Measurements from ENCODE around the gene LSMEM2.
A peak's percentile ranks its signal among the peaks of the same experiment; 100 is the strongest.
"Not testable (repeated sequence)": the region's sequence is repeated elsewhere in the genome, so short reads cannot be mapped to it uniquely, and the experiment has no call there.

Gene LSMEM2

GRCh38 chr3:50246517-50246954, 32.4 kb upstream of the LSMEM2 start:
- DNase-seq: peak; percentile 95

GRCh38 chr3:50248387-50248786, 30.5 kb upstream of the LSMEM2 start:
- DNase-seq: no peak

GRCh38 chr3:50249457-50249856, 29.4 kb upstream of the LSMEM2 start:
- no peak for DNase-seq

DNA sequence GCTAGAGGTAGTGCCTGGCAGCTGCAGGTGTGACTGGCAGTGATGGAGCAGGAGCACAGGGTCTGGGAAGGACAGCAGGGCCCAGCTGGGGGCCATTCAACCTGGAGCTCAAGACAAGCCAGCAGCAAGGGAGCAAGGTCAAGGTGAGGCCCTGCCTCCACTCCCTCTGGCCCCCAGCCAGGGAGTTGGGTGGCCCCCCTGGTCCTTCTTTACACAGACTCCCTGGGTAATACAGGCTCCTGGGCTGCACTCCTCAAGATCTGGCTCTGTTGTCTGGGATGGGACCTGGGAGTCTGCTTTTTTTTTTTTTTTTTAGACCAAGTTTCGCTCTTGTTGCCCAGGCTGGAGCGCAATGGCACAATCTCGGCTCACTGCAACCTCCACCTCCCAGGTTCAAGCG, 28.4 kb upstream of the LSMEM2 start:
- no peak for DNase-seq

DNA sequence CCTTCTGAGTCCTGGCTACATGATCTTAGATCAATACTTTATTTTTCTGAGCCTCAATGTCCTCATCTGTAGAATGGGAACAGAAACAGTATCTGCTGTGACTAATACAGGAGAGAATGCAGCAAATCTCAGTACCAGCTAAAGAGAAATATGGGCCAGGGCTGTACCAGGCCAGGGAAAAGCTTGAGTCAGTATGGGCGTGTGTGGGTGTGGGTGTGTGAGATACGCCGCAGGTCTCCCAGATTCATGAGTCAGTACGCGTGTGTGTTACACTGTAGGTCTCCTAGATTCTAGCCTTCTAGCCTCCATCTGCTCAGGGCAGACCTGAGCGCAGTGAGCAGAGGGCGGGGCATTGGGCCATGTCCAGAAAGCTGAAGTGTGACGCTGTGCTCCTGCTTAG, 27.7 kb upstream of the LSMEM2 start:
- peak; percentile 62 for DNase-seq

- no peak for DNase-seq
Measured at GRCh38 chr3:50254577-50255250, 24.2 kb upstream of the LSMEM2 start.

- DNase-seq: no peak
Measured at GRCh38 chr3:50255251-50255615, 23.7 kb upstream of the LSMEM2 start.

- no peak for DNase-seq
Measured at GRCh38 chr3:50256978-50257890, 21.7 kb upstream of the LSMEM2 start.

- no peak for DNase-seq
Measured at GRCh38 chr3:50258029-50258680, 20.7 kb upstream of the LSMEM2 start.

DNA sequence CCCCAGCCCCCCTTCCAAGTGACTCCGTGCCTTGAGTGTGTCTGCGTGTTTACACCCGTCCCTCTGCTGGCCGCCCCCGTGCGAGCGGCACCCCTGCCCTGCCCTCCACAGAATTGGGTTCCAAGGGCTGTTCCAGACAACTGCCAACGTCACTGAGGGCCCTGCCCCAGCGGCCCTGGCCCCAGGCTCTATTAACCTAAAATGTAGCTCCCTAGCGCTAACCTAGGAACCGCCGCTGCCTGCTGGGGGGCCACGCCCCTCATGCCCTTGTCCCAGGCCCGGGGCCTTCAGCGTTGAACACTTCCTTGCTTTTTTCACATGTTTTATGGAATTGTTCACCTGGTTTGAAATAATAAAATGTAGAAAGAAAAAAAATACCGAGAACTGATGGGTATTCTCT, 19.9 kb upstream of the LSMEM2 start:
- no peak for DNase-seq

GRCh38 chr3:50259432-50260026, 19.4 kb upstream of the LSMEM2 start:
- no peak for DNase-seq

DNA sequence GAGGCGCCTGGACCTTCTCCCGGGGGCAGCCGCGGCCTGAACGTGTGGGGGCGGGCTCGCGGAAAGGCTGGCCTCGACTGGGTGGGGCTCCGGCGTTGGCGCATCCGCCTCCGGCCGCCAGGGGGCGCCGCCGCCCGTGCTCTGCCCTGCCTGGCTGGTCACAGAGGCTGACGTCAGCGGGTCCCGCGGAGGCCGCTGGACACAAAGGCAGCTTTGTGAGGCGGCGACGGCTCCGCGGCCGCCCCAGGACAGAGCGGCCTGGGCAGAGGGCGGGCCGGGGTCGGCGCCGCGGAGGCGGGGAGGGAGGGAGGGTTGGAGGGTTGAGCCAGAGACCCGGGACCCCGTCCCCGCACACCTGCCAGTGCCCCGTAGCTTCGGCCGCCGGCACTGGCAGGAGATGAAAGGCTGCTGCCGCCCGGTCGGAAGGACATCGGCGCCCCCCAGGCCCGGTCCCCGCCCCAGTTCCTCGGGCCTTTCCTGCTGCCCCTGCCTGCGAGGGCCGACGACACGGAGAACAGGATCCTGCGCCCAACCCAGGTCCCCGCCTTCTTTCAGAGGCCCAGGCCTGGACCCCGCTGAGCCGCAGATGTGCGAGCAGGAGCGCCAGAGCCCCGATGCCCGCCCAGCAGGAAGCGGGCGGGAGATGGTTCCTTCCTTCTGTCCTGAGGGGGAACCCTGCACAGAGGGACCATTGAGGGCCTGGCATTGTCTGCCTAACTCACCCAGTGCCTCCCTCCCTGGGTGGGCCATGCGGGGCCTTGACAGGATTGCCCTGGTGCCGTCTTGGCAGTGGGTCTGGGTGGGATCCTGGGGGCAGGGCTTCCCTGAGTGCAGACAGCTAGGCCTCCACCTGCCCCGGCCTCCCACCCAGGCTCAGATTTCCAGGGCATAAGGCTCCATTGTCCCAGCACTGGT, 18.6 kb upstream of the LSMEM2 start:
- DNase-seq: peak; percentile 84

DNA sequence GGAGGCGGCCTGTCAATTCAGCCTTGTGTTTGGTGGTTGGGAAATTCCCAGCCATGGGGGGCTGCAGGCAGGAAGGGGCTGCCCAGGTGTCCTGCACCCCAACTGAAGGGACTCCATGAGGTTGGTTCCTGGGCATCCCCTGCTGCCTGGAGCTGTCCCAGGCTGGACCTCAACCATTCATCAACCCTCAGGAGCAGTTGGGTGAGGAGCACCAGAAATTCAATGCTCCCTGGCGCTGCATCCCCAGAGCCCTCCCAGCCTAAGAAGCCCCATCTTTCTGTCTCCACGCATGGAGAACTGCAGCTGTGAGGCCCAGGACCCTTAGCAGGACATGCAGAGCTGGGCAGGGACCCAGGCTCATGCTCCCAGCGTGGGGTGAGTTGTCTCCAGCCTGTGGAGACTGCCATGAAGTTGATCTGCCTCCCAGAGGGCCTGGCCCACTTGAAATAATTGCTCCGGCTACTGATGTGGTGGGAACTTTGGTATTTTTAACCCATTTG, 17.9 kb upstream of the LSMEM2 start:
- no peak for DNase-seq

DNA sequence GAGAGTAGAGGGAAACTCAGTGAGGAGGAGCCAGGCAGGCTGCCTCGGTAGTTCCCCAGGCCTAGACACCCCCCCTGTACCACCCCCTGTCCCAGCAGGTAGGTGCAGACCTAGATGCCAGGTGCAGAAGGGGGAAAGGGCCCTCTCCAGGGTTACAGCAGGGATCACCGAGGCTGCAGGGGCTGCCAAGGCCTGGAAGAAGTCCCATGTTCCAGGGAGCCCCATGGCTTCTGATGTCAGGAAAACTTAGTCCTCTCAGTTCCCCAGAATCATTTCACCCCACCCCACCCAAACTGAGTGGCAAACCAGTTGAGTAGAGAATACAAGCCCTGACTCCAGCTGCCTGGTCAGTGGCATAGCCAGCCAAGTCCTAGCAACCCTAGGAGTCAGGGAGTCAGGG, 17.4 kb upstream of the LSMEM2 start:
- no peak for DNase-seq

GRCh38 chr3:50262200-50262599, 16.7 kb upstream of the LSMEM2 start:
- not testable (repeated sequence) for DNase-seq

- no peak for DNase-seq
Measured at GRCh38 chr3:50262778-50263177, 16.1 kb upstream of the LSMEM2 start.

DNA sequence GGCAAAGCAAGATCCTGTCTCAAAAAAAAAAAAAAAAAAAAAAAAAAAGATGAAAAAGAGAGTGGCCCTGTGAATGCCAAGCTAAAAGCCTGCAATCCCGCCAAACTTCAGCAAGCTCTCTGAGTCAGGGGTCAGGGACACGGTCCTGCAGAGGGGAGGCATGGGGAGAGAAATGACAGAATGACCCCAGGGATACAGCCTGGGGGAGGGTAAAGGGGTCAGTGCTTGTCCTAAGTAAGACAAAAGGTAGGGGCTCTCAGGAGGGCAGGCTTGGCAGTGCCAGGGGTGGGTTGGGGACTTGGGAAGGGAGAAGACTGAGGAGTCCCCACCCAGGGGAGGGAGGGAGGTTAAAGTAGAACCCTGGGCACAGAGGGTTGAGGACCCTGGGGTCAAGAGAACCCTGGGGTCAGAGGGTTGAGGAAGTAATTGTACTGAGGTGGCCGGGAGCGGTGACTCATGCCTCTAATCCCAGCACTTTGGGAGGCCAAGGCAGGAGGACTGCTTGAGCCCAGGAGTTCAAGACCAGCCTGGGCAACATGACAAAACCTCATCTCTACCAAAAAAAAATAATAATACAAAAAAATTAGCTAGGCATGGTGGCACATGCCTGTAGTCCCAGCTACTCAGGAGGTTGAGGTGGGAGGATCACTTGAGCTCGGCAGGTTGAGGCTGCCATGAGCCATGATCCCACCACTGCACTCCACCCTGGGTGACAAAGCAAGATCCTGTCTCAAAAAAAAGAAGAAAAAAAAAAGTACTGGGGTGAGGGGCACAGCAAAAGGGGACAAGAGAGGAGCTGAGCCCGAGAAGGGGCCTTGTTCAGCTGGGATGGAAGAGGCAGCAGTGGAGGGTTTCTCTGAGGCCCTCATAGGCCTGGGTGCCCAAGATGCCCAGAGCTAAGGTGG, 15.2 kb upstream of the LSMEM2 start:
- no peak for DNase-seq

DNA sequence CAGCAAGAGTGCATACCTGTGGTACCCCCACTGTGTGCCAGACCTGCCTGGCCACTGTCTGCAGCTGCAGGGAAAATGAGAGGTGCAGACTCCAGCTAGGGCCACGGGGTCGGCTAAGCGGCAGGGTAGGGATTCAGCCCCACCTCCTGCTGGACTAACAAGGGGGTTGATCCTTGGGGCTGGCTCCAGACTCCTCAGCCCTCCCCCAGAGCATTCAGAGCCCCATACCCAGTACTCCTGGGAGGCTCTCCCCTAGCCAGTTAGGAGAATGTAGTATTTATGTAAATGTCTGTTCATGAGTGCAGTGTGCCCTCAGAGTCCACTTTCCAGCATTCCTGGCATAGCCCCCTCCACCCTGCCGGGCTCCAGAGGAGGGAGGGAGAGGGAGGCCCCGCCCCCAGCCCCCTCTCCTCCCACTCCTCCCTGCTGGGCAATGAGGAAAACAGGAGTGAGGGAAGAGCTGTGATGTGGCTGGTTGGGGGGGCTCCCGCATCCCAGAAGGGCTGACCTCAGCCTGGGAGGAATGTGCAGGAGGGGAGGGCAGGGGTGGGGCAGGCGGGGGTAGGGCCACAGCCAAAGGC, 14.4 kb upstream of the LSMEM2 start:
- peak; percentile 98 for DNase-seq

- no peak for DNase-seq
Measured at GRCh38 chr3:50264964-50265485, 13.9 kb upstream of the LSMEM2 start.

- no peak for DNase-seq
Measured at GRCh38 chr3:50265571-50265970, 13.3 kb upstream of the LSMEM2 start.
